Mesodermal cell (in vitro differentiated cells): ENCODE measurements around the gene GBF1.

Experiments used
- H3K27ac ChIP-seq: 2 replicates; pipeline ENCODE4 v1.7.0; 2013; ENCODE audit warnings: mild to moderate bottlenecking, low read depth, low read length, moderate library complexity; ENCODE audit not compliant: severe bottlenecking
- H3K36me3 ChIP-seq: 2 replicates; pipeline ENCODE4 v1.7.1; 2013; ENCODE audit warnings: mild to moderate bottlenecking, low read length, moderate library complexity; ENCODE audit not compliant: control insufficient read depth, insufficient read depth
- H3K4me1 ChIP-seq: one replicate; pipeline ENCODE4 v1.7.1; 2013; ENCODE audit warnings: mild to moderate bottlenecking, low read length; ENCODE audit not compliant: insufficient read depth, control insufficient read depth, poor library complexity, severe bottlenecking
- H3K4me3 ChIP-seq: 2 replicates; pipeline ENCODE4 v1.7.0; 2013; ENCODE audit warnings: low read length, control low read depth, mild to moderate bottlenecking; ENCODE audit not compliant: insufficient read depth, poor library complexity, severe bottlenecking; ENCODE audit errors: extremely low read depth
- H3K9me3 ChIP-seq: 2 replicates; pipeline ENCODE4 v1.7.1; 2013; ENCODE audit warnings: mild to moderate bottlenecking, low read length, moderate library complexity; ENCODE audit not compliant: control insufficient read depth
- WGBS, 2 experiments: methylation state at CpG; one replicate each; pipeline ENCODE4 v1.1.5; 2013; ENCODE audit warnings: missing lambda C conversion rate in 2 of 2; ENCODE audit not compliant: insufficient coverage in 2 of 2; 5-methylcytosine and 5-hydroxymethylcytosine counted together

GBF1 gene

GRCh38 chr10:102322914-102323313 lies 77.6 kb downstream of the GBF1 start:
- Histone ChIP-seq H3K9me3 (no peaks in the 10 kb centered on the region), H3K4me1 (no peaks in the 10 kb centered on the region), H3K27ac (no peak overlapping the region), H3K36me3 (peaks cover 6% of the 10 kb centered on the region), H3K4me3 (no peak overlapping the region)
- WGBS, 2 experiments = 100% methylated on average over 2 of the region's 2 CpGs; no CpG with 5 or more reads in 1 of the 2 experiments

- no peak overlapping the region for H3K4me3 ChIP-seq
- H3K9me3 ChIP-seq = no peaks in the 10 kb centered on the region
- H3K27ac ChIP-seq = no peak overlapping the region
- peaks cover 6% of the 10 kb centered on the region for H3K36me3 ChIP-seq
- 20% methylated on average over 1 of the region's 3 CpGs; no CpG with 5 or more reads in 1 of the 2 experiments for WGBS, 2 experiments
- H3K4me1 ChIP-seq = no peaks in the 10 kb centered on the region
Measured at GRCh38 chr10:102324061-102324460, 78.7 kb downstream of the GBF1 start.

GRCh38 chr10:102326031-102326430 lies 80.7 kb downstream of the GBF1 start:
- peaks cover 6% of the 10 kb centered on the region for H3K36me3 ChIP-seq
- 80 to 95% methylated on average over 1 to 4 of the region's 4 CpGs for WGBS, 2 experiments

GRCh38 chr10:102327002-102327401 lies 81.7 kb downstream of the GBF1 start:
- WGBS, 2 experiments = 50 to 67% methylated on average over 1 to 2 of the region's 5 CpGs
- peaks cover under 1% of the 10 kb centered on the region for H3K36me3 ChIP-seq
- no peaks in the 10 kb centered on the region for H3K4me1 ChIP-seq
- no peak overlapping the region for H3K4me3 ChIP-seq
- H3K27ac ChIP-seq = no peak overlapping the region
- H3K9me3 ChIP-seq = no peaks in the 10 kb centered on the region

More at GRCh38 chr10:102326031-102326430, 80.7 kb downstream of the GBF1 start:
- Histone ChIP-seq H3K4me1 (no peaks in the 10 kb centered on the region), H3K27ac (no peak overlapping the region), H3K4me3 (no peak overlapping the region), H3K9me3 (no peaks in the 10 kb centered on the region)

- Histone ChIP-seq H3K9me3 (no peaks in the 10 kb centered on the region), H3K36me3 (peaks cover 4% of the 10 kb centered on the region), H3K27ac (no peak overlapping the region), H3K4me3 (no peak overlapping the region), H3K4me1 (no peaks in the 10 kb centered on the region)
- 94 to 95% methylated on average over 2 of the region's 2 CpGs for WGBS, 2 experiments
Measured at GRCh38 chr10:102327641-102328040, 82.3 kb downstream of the GBF1 start.

- peaks cover 5% of the 10 kb centered on the region for H3K4me1 ChIP-seq
- no peak overlapping the region for H3K4me3 ChIP-seq
- H3K36me3 ChIP-seq = peaks cover 16% of the 10 kb centered on the region
- no peaks in the 10 kb centered on the region for H3K9me3 ChIP-seq
- H3K27ac ChIP-seq = peak overlapping the region; percentile 23
Measured at GRCh38 chr10:102332772-102333171, 87.4 kb downstream of the GBF1 start.

- Histone ChIP-seq H3K9me3 (no peaks in the 10 kb centered on the region), H3K36me3 (peaks cover 16% of the 10 kb centered on the region), H3K4me3 (no peak overlapping the region), H3K4me1 (peaks cover 5% of the 10 kb centered on the region), H3K27ac (peak overlapping the region; percentile 47)
- 72 to 80% methylated on average over 3 to 4 of the region's 4 CpGs for WGBS, 2 experiments
Measured at GRCh38 chr10:102334101-102334500, 88.8 kb downstream of the GBF1 start.

GRCh38 chr10:102335184-102335583 lies 89.9 kb downstream of the GBF1 start:
- no peak overlapping the region for H3K4me3 ChIP-seq
- 71 to 100% methylated on average over 1 to 3 of the region's 3 CpGs for WGBS, 2 experiments
- no peak overlapping the region for H3K27ac ChIP-seq
- H3K36me3 ChIP-seq = peaks cover 16% of the 10 kb centered on the region
- peaks cover 5% of the 10 kb centered on the region for H3K4me1 ChIP-seq
- H3K9me3 ChIP-seq = no peaks in the 10 kb centered on the region

GRCh38 chr10:102341038-102341688 lies 95.8 kb downstream of the GBF1 start:
- Histone ChIP-seq H3K4me3 (no peak overlapping the region), H3K36me3 (peaks cover 15% of the 10 kb centered on the region), H3K9me3 (no peaks in the 10 kb centered on the region), H3K4me1 (peaks cover 14% of the 10 kb centered on the region), H3K27ac (no peak overlapping the region)
- WGBS, 2 experiments = no CpG with 5 or more reads among the region's 2 CpGs

- H3K36me3 ChIP-seq = peaks cover 26% of the 10 kb centered on the region
- no peak overlapping the region for H3K4me3 ChIP-seq
- WGBS, 2 experiments = 10% methylated on average over 2 of the region's 2 CpGs; no CpG with 5 or more reads in 1 of the 2 experiments
- H3K9me3 ChIP-seq = no peaks in the 10 kb centered on the region
- peak overlapping the region; percentile 84 for H3K27ac ChIP-seq
- peaks cover 14% of the 10 kb centered on the region for H3K4me1 ChIP-seq
Measured at GRCh38 chr10:102342458-102342857, 97.1 kb downstream of the GBF1 start.

GRCh38 chr10:102342958-102343357 lies 97.6 kb downstream of the GBF1 start:
- Histone ChIP-seq H3K36me3 (peaks cover 31% of the 10 kb centered on the region), H3K4me3 (no peak overlapping the region), H3K9me3 (no peaks in the 10 kb centered on the region), H3K4me1 (peaks cover 14% of the 10 kb centered on the region), H3K27ac (peak overlapping the region; percentile 84)
- WGBS, 2 experiments = 63 to 66% methylated on average over 2 to 3 of the region's 3 CpGs
